HepG2 (cell line): ENCODE measurements around the gene FBXO7. TPM values are rescaled to one million over a fixed set of nuclear protein-coding genes. Genes with fewer than 3 reads are reported as not detected.

Experiments
- ATAC-seq: fragments of 200-7000 bp; cut with Tn5 transposase; 3 replicates; pipeline ENCODE4 v1.9.1; 2020; ENCODE audit warnings: mild to moderate bottlenecking, moderate library complexity
- BruUV-seq: library from RNA; stranded (reverse); fragments of 400-500 nt; replicated peaks from 2 replicates; lab custom pipeline; 2021; lab: Mats Ljungman, UMichigan
- CTCF ChIA-PET: fragments of 300-600 bp; formaldehyde crosslinking; extraction: SDS; loops from one replicate; lab custom pipeline; 2021; ENCODE audit warnings: low total read pairs, inconsistent platforms, low intra/inter-chr PET ratio; lab: Yijun Ruan, JAX
- POLR2A ChIA-PET: fragments of 350-600 bp; sonication (Branson Sonifier 250); formaldehyde crosslinking; loops from one replicate; lab custom pipeline; 2020; ENCODE audit warnings: antibody characterized with exemption, inconsistent platforms; lab: Yijun Ruan, JAX
- DNase-seq: peaks from one replicate; pipeline ENCODE4 v3.0.0-alpha.2; 2015; ENCODE audit warnings: low spot score
- FAIRE-seq: peaks from 3 replicates; lab custom pipeline; 2011; peaks lifted over from hg19 to GRCh38; lab: Jason Lieb, UNC
- H2AFZ ChIP-seq: one replicate; pipeline ENCODE4 v1.6.1; 2011; ENCODE audit warnings: low read length, inconsistent platforms
- H3K27ac ChIP-seq: fragments of 300-600 bp; 3 replicates; pipeline ENCODE4 v1.8.0; 2011; ENCODE audit warnings: mixed run types, mild to moderate bottlenecking, mixed read lengths, low read length, inconsistent platforms; ENCODE audit not compliant: insufficient read depth; ENCODE audit errors: extremely low read length
- H3K27me3 ChIP-seq, 2 experiments: fragments of 200-600 bp in 1 of 2; 2 replicates in 1 of 2; 3 replicates in 1 of 2; pipeline versions ENCODE4 v1.6.0 to v1.8.0; 2011; ENCODE audit warnings: low read length in 2 of 2, mild to moderate bottlenecking in 2 of 2, moderate library complexity in 2 of 2, inconsistent platforms in 1 of 2; ENCODE audit not compliant: insufficient read depth in 2 of 2, control insufficient read depth in 1 of 2
- H3K36me3 ChIP-seq, 2 experiments: fragments of 200-600 bp in 1 of 2; replicated peaks in 1 of 2; 2 replicates in 1 of 2; 3 replicates in 1 of 2; pipeline versions ENCODE4 v1.5.1 to v1.8.0; 2011; ENCODE audit warnings: low read length in 2 of 2, inconsistent platforms in 1 of 2; ENCODE audit not compliant: insufficient read depth in 2 of 2, control insufficient read depth in 1 of 2
- H3K4me1 ChIP-seq: 2 replicates; pipeline ENCODE4 v1.5.1; 2012; ENCODE audit warnings: low read length, inconsistent platforms; ENCODE audit not compliant: insufficient read depth
- H3K4me2 ChIP-seq: 2 replicates; pipeline ENCODE4 v1.6.0; 2011; ENCODE audit warnings: low read depth, low read length, inconsistent platforms
- H3K4me3 ChIP-seq, 3 experiments: fragments of 200-600 bp in 1 of 3; sonication (generic), shearing (Covaris generic) in 1 of 3; replicated peaks in 1 of 3; 2 replicates each; pipeline ENCODE4 v1.5.1; 2011 to 2016; ENCODE audit warnings: low read length in 3 of 3, inconsistent platforms in 2 of 3, low read depth in 2 of 3, mild to moderate bottlenecking in 2 of 3, control low read depth in 1 of 3, mixed read lengths in 1 of 3; ENCODE audit not compliant: insufficient read depth in 1 of 3
- H3K79me2 ChIP-seq: one replicate; pipeline ENCODE4 v1.6.1; 2011; ENCODE audit warnings: low read length, inconsistent platforms; ENCODE audit not compliant: insufficient read depth
- H3K9ac ChIP-seq: 2 replicates; pipeline ENCODE4 v1.6.0; 2011; ENCODE audit warnings: mild to moderate bottlenecking, low read depth, low read length, inconsistent platforms; ENCODE audit not compliant: insufficient read depth
- H3K9me3 ChIP-seq: 2 replicates; pipeline ENCODE4 v1.5.1; 2012; ENCODE audit warnings: mild to moderate bottlenecking, low read length
- H4K20me1 ChIP-seq: 2 replicates; pipeline ENCODE4 v1.6.0; 2011; ENCODE audit warnings: inconsistent platforms, mild to moderate bottlenecking, low read length, moderate library complexity; ENCODE audit not compliant: insufficient read depth
- JARID2 ChIP-seq: sonication (generic); formaldehyde crosslinking; IDR thresholded peaks from 2 replicates; pipeline ENCODE4 v1.8.1; 2023; ENCODE audit warnings: missing genetic modification reagents, inconsistent platforms; ENCODE audit not compliant: insufficient replicate concordance
- KLF15 ChIP-seq: sonication (generic); formaldehyde crosslinking; IDR thresholded peaks from 2 replicates; pipeline ENCODE4 v1.8.1; 2023; ENCODE audit warnings: borderline replicate concordance, mild to moderate bottlenecking, inconsistent platforms, missing genetic modification reagents, mixed read lengths
- NONO ChIP-seq, 2 experiments: fragments of 450-650 bp in 1 of 2; sonication (generic) in 1 of 2; formaldehyde crosslinking in 1 of 2; IDR thresholded peaks in 1 of 2; conservative IDR thresholded peaks in 1 of 2; 2 replicates each; pipeline versions ENCODE4 v1.6.1 to v1.8.0; 2017 to 2022; ENCODE audit warnings: mild to moderate bottlenecking in 1 of 2, missing genetic modification reagents in 1 of 2, moderate library complexity in 1 of 2
- PAWR ChIP-seq: sonication (generic); formaldehyde crosslinking; IDR thresholded peaks from 2 replicates; pipeline ENCODE4 v1.4.0; 2020; ENCODE audit warnings: missing genetic modification reagents, mild to moderate bottlenecking, borderline replicate concordance
- TOE1 ChIP-seq: sonication (generic); formaldehyde crosslinking; IDR thresholded peaks from 2 replicates; pipeline ENCODE4 v1.4.0; 2020; ENCODE audit warnings: mild to moderate bottlenecking, missing genetic modification reagents
- ZBTB3 ChIP-seq: sonication (generic); formaldehyde crosslinking; IDR thresholded peaks from 2 replicates; pipeline ENCODE4 v1.4.0; 2020; ENCODE audit warnings: low read depth, mild to moderate bottlenecking, moderate library complexity, missing genetic modification reagents, borderline replicate concordance
- ZFYVE20 ChIP-seq: sonication (generic); formaldehyde crosslinking; IDR thresholded peaks from 2 replicates; pipeline ENCODE4 v1.8.0; 2023; ENCODE audit warnings: low read depth, mild to moderate bottlenecking, moderate library complexity, missing genetic modification reagents, borderline replicate concordance
- ZNF329 ChIP-seq: sonication (generic); formaldehyde crosslinking; IDR thresholded peaks from 2 replicates; pipeline ENCODE4 v1.9.0; 2021; ENCODE audit warnings: low read depth, mild to moderate bottlenecking, missing genetic modification reagents
- ZNF441 ChIP-seq: sonication (generic); formaldehyde crosslinking; IDR thresholded peaks from 2 replicates; pipeline ENCODE4 v1.7.0; 2021; ENCODE audit warnings: missing genetic modification reagents, borderline replicate concordance
- ZSCAN30 ChIP-seq: sonication (generic); formaldehyde crosslinking; IDR thresholded peaks from 2 replicates; pipeline ENCODE4 v1.5.0; 2020; ENCODE audit warnings: mild to moderate bottlenecking, missing genetic modification reagents
- WGBS: methylation state at CpG from one replicate; pipeline ENCODE4 v1.1.6; 2017; ENCODE audit warnings: low lambda C conversion rate; 5-methylcytosine and 5-hydroxymethylcytosine counted together
- in situ Hi-C: cut with HindIII; loops from 2 replicates; pipeline ENCODE4 v1.10.0; 2017; ENCODE audit warnings: low pct_unique_long_range_greater_than_20kb; ENCODE audit not compliant: extremely low pct_ligation_motif_present
- intact Hi-C: fragments of 100-400 bp; cut with micrococcal nuclease; formaldehyde crosslinking; loops from one replicate; pipeline ENCODE4 v1.10.0; 2022; ENCODE audit not compliant: unreplicated experiment
- polyA plus RNA-seq, 8 experiments: library from polyadenylated mRNA; depleted of rRNA in 3 of 8; stranded (reverse) in 7 of 8; unstranded in 1 of 8; fragments of >200 nt; fragmentation: Illumina TruSeq in 4 of 8; extraction: Trizol in 4 of 8; gene quantifications; 2 replicates each; pipeline versions ENCODE4 v1.2.1 to v1.2.3, GENCODE V29; 2011 to 2016; ENCODE audit warnings: low read depth in 4 of 8, missing spikeins in 1 of 8, mixed read lengths in 1 of 8; ENCODE audit not compliant: insufficient read depth in 1 of 8
- total RNA-seq, 5 experiments: library from RNA; depleted of rRNA; stranded (reverse); fragments of >200 nt; fragmentation: Illumina TruSeq; extraction: Trizol; gene quantifications; 2 replicates each; pipeline ENCODE4 v1.2.3, GENCODE V29; 2016; ENCODE audit warnings: low read depth in 1 of 5
- TF ChIP-seq, protein P1 (sequence below): sonication (generic); formaldehyde crosslinking; IDR thresholded peaks from 2 replicates; pipeline ENCODE4 v1.8.0; 2022; ENCODE audit warnings: missing genetic modification reagents, mild to moderate bottlenecking, moderate library complexity, borderline replicate concordance

Gene FBXO7
- total and polyA plus RNA-seq, 2 of the 13 experiments (the other 11 are each of a cell fraction or from before 2014, with no cell fraction given) = 105 to 172 TPM

- Histone ChIP-seq H3K79me2 (peaks cover 5% of the 10 kb centered on the region), H3K27me3 (no peaks in the 10 kb centered on the region), H3K4me3 (no peak overlapping the region), H3K27ac (no peak overlapping the region), H3K9ac (no peak overlapping the region), H3K4me1 (no peaks in the 10 kb centered on the region), H3K36me3 (peaks cover 17 to 87% of the 10 kb centered on the region in 2 experiments), H3K4me2 (no peak overlapping the region), H3K9me3 (no peaks in the 10 kb centered on the region), H2AFZ (no peak overlapping the region), H4K20me1 (no peaks in the 10 kb centered on the region; the same call in 1 of the 2 replicates)
- FAIRE-seq (no peak), ATAC-seq (no peak)
- ChIA-PET POLR2A (no interaction called here), CTCF (no interaction called here)
- intact Hi-C loops (no loop called here), in situ Hi-C loops (no loop called here)
- TF ChIP-seq ZNF329 (no peak), NONO (IDR thresholded peaks at IDR 0.05) (no peak), NONO (CRISPR knock-in tag; conservative IDR thresholded peaks at IDR 0.05) (no peak), ZBTB3 (CRISPR knock-in tag) (no peak), PAWR (no peak), JARID2 (CRISPR knock-in tag) (no peak), ZSCAN30 (no peak), KLF15 (CRISPR knock-in tag) (no peak), ZNF441 (CRISPR knock-in tag) (no peak), ZFYVE20 (CRISPR knock-in tag) (no peak), TOE1 (no peak)
- TF ChIP-seq, protein P1, sequence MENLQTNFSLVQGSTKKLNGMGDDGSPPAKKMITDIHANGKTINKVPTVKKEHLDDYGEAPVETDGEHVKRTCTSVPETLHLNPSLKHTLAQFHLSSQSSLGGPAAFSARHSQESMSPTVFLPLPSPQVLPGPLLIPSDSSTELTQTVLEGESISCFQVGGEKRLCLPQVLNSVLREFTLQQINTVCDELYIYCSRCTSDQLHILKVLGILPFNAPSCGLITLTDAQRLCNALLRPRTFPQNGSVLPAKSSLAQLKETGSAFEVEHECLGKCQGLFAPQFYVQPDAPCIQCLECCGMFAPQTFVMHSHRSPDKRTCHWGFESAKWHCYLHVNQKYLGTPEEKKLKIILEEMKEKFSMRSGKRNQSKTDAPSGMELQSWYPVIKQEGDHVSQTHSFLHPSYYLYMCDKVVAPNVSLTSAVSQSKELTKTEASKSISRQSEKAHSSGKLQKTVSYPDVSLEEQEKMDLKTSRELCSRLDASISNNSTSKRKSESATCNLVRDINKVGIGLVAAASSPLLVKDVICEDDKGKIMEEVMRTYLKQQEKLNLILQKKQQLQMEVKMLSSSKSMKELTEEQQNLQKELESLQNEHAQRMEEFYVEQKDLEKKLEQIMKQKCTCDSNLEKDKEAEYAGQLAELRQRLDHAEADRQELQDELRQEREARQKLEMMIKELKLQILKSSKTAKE (CRISPR knock-in tag) = no peak
- TF ChIP-seq, all 625 proteins: peak for 0
- 95% methylated on average over 6 of the region's 6 CpGs for WGBS
- BruUV-seq = no TSS peak
- DNase-seq = no peak
Measured at GRCh38 chr22:32490279-32490678, 15.7 kb downstream of the FBXO7 start.
